Liver (tissue), 3 donors: ENCODE measurements around the gene LAT.

ENCODE experiments used
- ATF3 ChIP-seq: IDR thresholded peaks from 2 replicates; pipeline ENCODE4 v1.6.1; 2016; ENCODE audit warnings: antibody characterized with exemption
- CTCF ChIP-seq: fragments of 150-350 bp; IDR thresholded peaks from 2 replicates; pipeline ENCODE4 v1.5.1; 2017; ENCODE audit warnings: improper control_type of control experiment, low read depth, low read length; ENCODE audit not compliant: missing input control
- FOXA2 ChIP-seq: IDR thresholded peaks from 2 replicates; pipeline ENCODE4 v1.6.1; 2016; ENCODE audit warnings: antibody characterized with exemption
- HNF4A ChIP-seq, 2 donors: conservative IDR thresholded peaks; 2 replicates each; pipeline ENCODE4 v1.6.1; 2016; ENCODE audit warnings: antibody characterized with exemption in 2 of 2, mild to moderate bottlenecking in 2 of 2
- JUND ChIP-seq, 2 donors: IDR thresholded peaks; 2 replicates each; pipeline ENCODE4 v1.6.1; 2016; ENCODE audit warnings: antibody characterized with exemption in 2 of 2
- MAX ChIP-seq: IDR thresholded peaks from 2 replicates; pipeline ENCODE4 v1.6.1; 2016; ENCODE audit warnings: antibody characterized with exemption
- RAD21 ChIP-seq, 2 donors: IDR thresholded peaks; 2 replicates each; pipeline ENCODE4 v1.6.1; 2016; ENCODE audit warnings: antibody characterized with exemption in 2 of 2, mild to moderate bottlenecking in 2 of 2
- REST ChIP-seq: IDR thresholded peaks from 2 replicates; pipeline ENCODE4 v1.6.1; 2016; ENCODE audit warnings: antibody characterized with exemption, mild to moderate bottlenecking
- TAF1 ChIP-seq: conservative IDR thresholded peaks from 2 replicates; pipeline ENCODE4 v1.6.1; 2016; ENCODE audit warnings: antibody characterized with exemption, mild to moderate bottlenecking
- donor health status: healthy.
- donor health status: healthy.

GRCh38 chr16:28967156-28967555, 17.7 kb upstream of the LAT start:
- TF ChIP-seq MAX (no peak), REST (no peak), CTCF (no peak), RAD21 (IDR thresholded peaks at IDR 0.05) (no peak), ATF3 (no peak), TAF1 (no peak), JUND (IDR thresholded peaks at IDR 0.05) (no peak), FOXA2 (no peak), HNF4A (conservative IDR thresholded peaks at IDR 0.05) (no peak)
